Effector memory CD8-positive, alpha-beta T cell (primary cell): ENCODE results near the gene AIDA.

Experiments used
- ATAC-seq: fragments of 150-1000 bp; cut with Tn5 transposase; replicated peaks from 2 replicates; pipeline ENCODE4 v1.10.0; 2021; ENCODE audit warnings: mild to moderate bottlenecking, moderate library complexity
- DNase-seq, 3 experiments: peaks; one replicate each; pipeline ENCODE4 v3.0.0; 2021
- H3K27ac Mint-ChIP-seq, 2 donors: one replicate each; pipeline ENCODE4 v1.8.0; 2022; ENCODE audit warnings: mild to moderate bottlenecking in 2 of 2, mixed read lengths in 2 of 2, moderate library complexity in 2 of 2
- H3K27me3 Mint-ChIP-seq, 2 donors: one replicate each; pipeline ENCODE4 v1.8.0; 2022; ENCODE audit warnings: mixed read lengths in 2 of 2
- H3K36me3 Mint-ChIP-seq: one replicate; pipeline ENCODE4 v1.8.0; 2022; ENCODE audit warnings: mild to moderate bottlenecking, moderate library complexity, mixed read lengths; ENCODE audit not compliant: insufficient read depth
- H3K4me1 Mint-ChIP-seq, 2 donors: one replicate each; pipeline ENCODE4 v1.8.0; 2022; ENCODE audit warnings: low read depth in 2 of 2, mixed read lengths in 2 of 2
- H3K4me3 Mint-ChIP-seq, 2 donors: one replicate each; pipeline ENCODE4 v1.8.0; 2022; ENCODE audit warnings: mild to moderate bottlenecking in 2 of 2, mixed read lengths in 2 of 2, moderate library complexity in 2 of 2
- H3K9me3 Mint-ChIP-seq, 2 donors: one replicate each; pipeline ENCODE4 v1.8.0; 2022; ENCODE audit warnings: mixed read lengths in 2 of 2

The AIDA gene

GRCh38 chr1:222736470-222736869 lies 24.2 kb upstream of the AIDA start:
- Mint-ChIP-seq H3K27ac (no peak overlapping the region), H3K4me1 (peaks cover 1 to 3% of the 10 kb centered on the region in 2 donors), H3K4me3 (no peak overlapping the region), H3K27me3 (no peaks in the 10 kb centered on the region), H3K36me3 (peaks cover 39% of the 10 kb centered on the region), H3K9me3 (no peaks in the 10 kb centered on the region)
- ATAC-seq (no peak), DNase-seq (no peak)

DNA sequence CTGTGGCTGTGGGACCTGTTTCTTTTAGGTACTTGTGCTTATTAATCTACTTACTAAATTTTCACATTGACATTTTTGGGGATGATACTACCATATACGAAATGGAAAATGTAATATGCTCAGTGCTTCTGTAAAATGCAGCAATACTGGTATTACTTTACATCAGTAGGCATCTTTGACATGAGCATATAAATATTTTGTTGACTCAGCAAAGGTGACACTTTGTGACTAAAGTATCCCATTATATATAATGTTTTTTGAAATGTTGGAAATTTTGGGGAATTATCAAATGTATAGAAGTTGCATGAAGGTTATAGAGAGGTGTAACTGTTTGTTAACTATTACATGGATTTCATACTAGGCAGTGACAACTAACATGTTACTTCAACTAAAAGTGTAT lies 22.4 kb upstream of the AIDA start:
- DNase-seq, result no peak
- no peak overlapping the region for H3K27ac Mint-ChIP-seq
- H3K4me3 Mint-ChIP-seq, result no peak overlapping the region
- peaks cover 4 to 8% of the 10 kb centered on the region in 2 donors for H3K4me1 Mint-ChIP-seq
- ATAC-seq, result no peak
- H3K9me3 Mint-ChIP-seq, result no peaks in the 10 kb centered on the region
- peaks cover 57% of the 10 kb centered on the region for H3K36me3 Mint-ChIP-seq
- H3K27me3 Mint-ChIP-seq, result no peaks in the 10 kb centered on the region

DNA sequence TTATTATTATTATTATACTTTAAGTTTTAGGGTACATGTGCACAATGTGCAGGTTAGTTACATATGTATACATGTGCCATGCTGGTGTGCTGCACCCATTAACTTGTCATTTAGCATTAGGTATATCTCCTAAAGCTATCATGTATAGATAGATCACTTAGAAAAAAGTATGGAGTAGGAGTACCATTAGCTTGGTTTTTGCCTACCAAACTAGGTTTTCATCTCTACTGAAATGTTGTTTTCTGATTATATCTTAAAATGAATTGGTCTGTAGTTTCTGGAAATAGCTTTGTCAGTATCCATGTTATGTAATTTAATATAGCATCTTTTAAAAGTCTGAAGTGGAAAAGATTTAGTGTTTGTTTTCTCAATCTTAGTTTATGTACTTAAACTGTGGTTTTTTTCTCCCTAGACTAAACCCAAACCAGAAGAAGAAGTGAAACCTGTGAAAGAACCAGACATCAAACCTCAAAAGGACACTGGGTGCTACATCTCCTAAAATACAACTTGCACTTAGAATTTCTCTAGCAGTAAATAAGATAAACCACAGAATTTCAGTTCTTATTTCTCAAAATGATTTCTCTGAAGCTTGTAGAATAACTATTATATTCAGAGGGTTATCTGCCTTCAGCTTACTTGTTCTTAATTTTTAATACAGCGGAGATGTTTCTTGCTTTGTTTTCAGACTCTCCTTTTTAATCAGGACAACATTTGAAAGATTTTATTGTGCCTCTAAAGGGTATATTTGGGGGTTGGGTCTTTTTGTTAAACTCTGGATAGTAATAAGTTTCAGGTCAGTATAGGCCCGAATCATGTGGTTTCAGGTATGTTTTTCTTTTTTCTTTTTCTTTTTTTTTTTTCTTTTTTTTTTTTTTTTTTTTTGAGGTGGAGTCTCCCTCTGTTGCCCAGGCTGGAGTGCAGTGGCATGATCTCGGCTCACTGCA lies 20.2 kb upstream of the AIDA start:
- H3K9me3 Mint-ChIP-seq, result no peaks in the 10 kb centered on the region

GRCh38 chr1:222730866-222731265 lies 18.6 kb upstream of the AIDA start:
- Mint-ChIP-seq H3K27me3 (no peaks in the 10 kb centered on the region), H3K27ac (peak overlapping the region in 1 of 2 donors; percentile 24), H3K9me3 (no peaks in the 10 kb centered on the region), H3K36me3 (peaks cover 95% of the 10 kb centered on the region), H3K4me1 (peaks cover 4 to 8% of the 10 kb centered on the region in 2 donors), H3K4me3 (no peak overlapping the region)
- ATAC-seq (no peak), DNase-seq (no peak)

More for the DNA sequence above, 20.2 kb upstream of the AIDA start:
- Mint-ChIP-seq H3K27me3 (no peaks in the 10 kb centered on the region), H3K27ac (peak overlapping the region in 1 of 2 donors; percentile 12), H3K4me3 (no peak overlapping the region), H3K4me1 (peaks cover 4 to 8% of the 10 kb centered on the region in 2 donors), H3K36me3 (peaks cover 79% of the 10 kb centered on the region)
- DNase-seq, result no peak
- no peak for ATAC-seq

- Mint-ChIP-seq H3K4me1 (peaks cover 4 to 8% of the 10 kb centered on the region in 2 donors), H3K4me3 (no peak overlapping the region), H3K27ac (peak overlapping the region in 1 of 2 donors; percentile 45), H3K27me3 (no peaks in the 10 kb centered on the region), H3K36me3 (peaks cover 97% of the 10 kb centered on the region), H3K9me3 (no peaks in the 10 kb centered on the region)
- ATAC-seq (no peak), DNase-seq (no peak)
Observed at GRCh38 chr1:222728746-222729145, 16.5 kb upstream of the AIDA start.

- Mint-ChIP-seq H3K36me3 (peaks cover 87% of the 10 kb centered on the region), H3K4me1 (peaks cover 23 to 25% of the 10 kb centered on the region in 2 donors), H3K4me3 (no peak overlapping the region), H3K27ac (peak overlapping the region; percentile 71 to 77), H3K9me3 (no peaks in the 10 kb centered on the region), H3K27me3 (no peaks in the 10 kb centered on the region)
- ATAC-seq (no peak), DNase-seq (no peak)
Observed at GRCh38 chr1:222716393-222716792, 4.1 kb upstream of the AIDA start.

DNA sequence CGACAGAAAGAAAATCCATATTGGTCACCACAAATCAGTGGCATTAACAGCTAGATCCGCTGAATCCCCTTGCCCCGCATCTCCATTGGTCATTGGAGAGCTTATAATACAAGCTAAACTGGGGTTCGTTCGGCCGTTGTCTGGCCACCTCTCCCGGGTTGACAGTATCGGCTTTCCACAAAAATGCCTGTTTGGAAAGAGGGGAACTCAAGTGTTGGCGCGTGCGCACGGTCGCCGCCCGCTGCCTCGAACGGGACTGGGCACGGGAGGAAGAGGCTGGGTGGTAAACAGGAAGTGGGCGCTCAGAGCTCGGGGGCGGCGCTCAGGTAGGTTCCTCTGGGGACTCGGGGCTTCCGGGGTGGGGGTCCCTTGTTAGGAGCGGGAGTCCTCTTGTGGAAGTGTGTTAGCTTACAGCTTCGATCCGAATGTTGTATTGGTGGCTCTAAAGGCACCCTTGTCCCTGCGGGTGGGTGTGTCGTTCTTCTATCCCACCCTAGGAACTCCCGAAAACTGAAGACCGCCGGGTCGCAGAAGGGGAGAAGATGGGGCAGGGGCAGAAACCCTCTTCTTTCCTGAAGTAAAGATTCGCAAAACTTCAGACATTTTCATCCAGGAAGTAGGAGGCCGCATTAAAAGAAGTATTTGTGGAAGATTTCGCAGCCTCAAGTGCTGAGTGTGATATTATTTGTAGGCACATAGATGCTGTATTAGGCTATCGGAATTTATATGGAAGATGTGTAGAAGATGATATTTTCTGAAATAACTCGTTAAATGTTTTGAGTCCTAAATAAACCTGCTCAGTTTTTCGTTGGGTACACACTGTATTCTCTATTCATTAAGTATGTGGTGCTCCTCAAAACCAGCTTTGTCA lies 1.0 kb upstream of the AIDA start:
- DNase-seq, result peak; percentile 86 to 88 (median 88)

GRCh38 chr1:222711319-222712252 lies 705 bp downstream of the AIDA start:
- DNase-seq, result peak; percentile 36 to 46 (median 38)
- peak overlapping the region; percentile 97 to 99 for H3K27ac Mint-ChIP-seq
- peaks cover 31 to 32% of the 10 kb centered on the region in 2 donors for H3K4me1 Mint-ChIP-seq
- H3K27me3 Mint-ChIP-seq, result no peaks in the 10 kb centered on the region
- H3K9me3 Mint-ChIP-seq, result no peaks in the 10 kb centered on the region
- peaks cover 61% of the 10 kb centered on the region for H3K36me3 Mint-ChIP-seq
- peak overlapping the region; percentile 94 to 98 for H3K4me3 Mint-ChIP-seq
- ATAC-seq, result peak; percentile 42

More for the DNA sequence above, 1.0 kb upstream of the AIDA start:
- peak; percentile 72 for ATAC-seq
- no peaks in the 10 kb centered on the region for H3K9me3 Mint-ChIP-seq
- peaks cover 33 to 37% of the 10 kb centered on the region in 2 donors for H3K4me1 Mint-ChIP-seq
- peaks cover 65% of the 10 kb centered on the region for H3K36me3 Mint-ChIP-seq
- H3K4me3 Mint-ChIP-seq, result peak overlapping the region; percentile 94 to 98
- no peaks in the 10 kb centered on the region for H3K27me3 Mint-ChIP-seq
- peak overlapping the region; percentile 97 to 99 for H3K27ac Mint-ChIP-seq

- ATAC-seq (no peak), DNase-seq (no peak)
- no peak overlapping the region for H3K27ac Mint-ChIP-seq
- peaks cover 47% of the 10 kb centered on the region for H3K36me3 Mint-ChIP-seq
- no peaks in the 10 kb centered on the region for H3K27me3 Mint-ChIP-seq
- H3K4me1 Mint-ChIP-seq, result peaks cover 34 to 39% of the 10 kb centered on the region in 2 donors
- peak overlapping the region; percentile 94 to 98 for H3K4me3 Mint-ChIP-seq
- no peaks in the 10 kb centered on the region for H3K9me3 Mint-ChIP-seq
Observed at GRCh38 chr1:222709700-222710153, 2.6 kb downstream of the AIDA start.

DNA sequence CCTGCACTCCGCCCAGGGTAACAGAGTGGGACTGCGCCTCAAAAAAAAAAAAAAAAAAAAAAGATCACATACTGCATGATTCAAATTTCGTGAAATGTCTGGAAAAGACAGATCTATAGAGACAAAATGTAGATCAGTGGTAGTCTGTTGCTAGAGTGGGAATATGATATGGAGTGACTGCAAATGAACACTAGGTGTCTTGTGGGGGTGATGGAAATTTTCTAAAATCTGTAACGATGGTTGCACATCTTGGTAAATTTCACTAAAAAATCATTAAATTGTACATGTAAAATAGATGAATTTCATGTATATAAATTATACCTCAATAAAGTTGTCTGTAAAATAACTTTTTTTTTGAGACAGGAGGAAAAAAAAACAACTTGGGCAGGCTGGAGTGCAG lies 5.5 kb downstream of the AIDA start:
- Mint-ChIP-seq H3K27ac (peak overlapping the region in 1 of 2 donors; percentile 51), H3K4me3 (no peak overlapping the region), H3K9me3 (no peaks in the 10 kb centered on the region), H3K4me1 (peaks cover 25 to 56% of the 10 kb centered on the region in 2 donors), H3K36me3 (peaks cover 25% of the 10 kb centered on the region), H3K27me3 (no peaks in the 10 kb centered on the region)
- DNase-seq (no peak), ATAC-seq (no peak)

GRCh38 chr1:222704260-222704659 lies 8.0 kb downstream of the AIDA start:
- DNase-seq (no peak), ATAC-seq (no peak)
- Mint-ChIP-seq H3K27ac (peak overlapping the region in 1 of 2 donors; percentile 58), H3K4me1 (peaks cover 9 to 33% of the 10 kb centered on the region in 2 donors), H3K36me3 (peaks cover 35% of the 10 kb centered on the region), H3K27me3 (no peaks in the 10 kb centered on the region), H3K4me3 (no peak overlapping the region), H3K9me3 (no peaks in the 10 kb centered on the region)

DNA sequence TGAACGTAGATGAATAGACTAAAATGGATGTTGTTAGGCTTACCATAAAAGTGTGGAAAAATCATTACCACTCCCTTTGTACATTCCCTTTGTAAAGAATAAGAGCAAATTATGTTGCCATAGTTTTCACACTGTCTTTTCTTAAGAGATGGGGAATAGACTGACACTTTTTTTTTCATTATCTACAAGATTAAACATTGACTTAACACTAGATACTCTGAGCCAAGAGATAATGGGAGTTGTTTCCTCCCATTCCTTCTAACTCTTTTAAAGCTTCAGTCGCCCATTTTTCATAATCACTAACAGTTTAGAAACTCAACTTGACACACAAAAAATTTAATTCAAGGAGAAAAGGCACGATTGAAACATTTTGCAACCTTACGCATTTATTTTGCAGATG lies 10.1 kb downstream of the AIDA start:
- DNase-seq (no peak), ATAC-seq (no peak)
- Mint-ChIP-seq H3K36me3 (peaks cover 43% of the 10 kb centered on the region), H3K4me1 (peaks cover 9 to 39% of the 10 kb centered on the region in 2 donors), H3K4me3 (no peak overlapping the region), H3K27me3 (no peaks in the 10 kb centered on the region), H3K27ac (no peak overlapping the region), H3K9me3 (no peaks in the 10 kb centered on the region)
